OCI-LY1 (cell line): ENCODE results near the gene ASMTL.

Experiments
- EZH2 ChIP-seq: fragments of 200-600 bp; sonication (generic), shearing (Covaris generic); IDR thresholded peaks from 2 replicates; pipeline ENCODE4 v1.8.0; 2017; ENCODE audit warnings: borderline replicate concordance, mixed run types, mild to moderate bottlenecking, antibody characterized with exemption, low read length, moderate library complexity, mixed read lengths
- TF ChIP-seq, protein P1 (sequence below): fragments of 200-600 bp; sonication (generic), shearing (Covaris generic); IDR thresholded peaks from 2 replicates; pipeline ENCODE4 v1.5.1; 2017; ENCODE audit warnings: mild to moderate bottlenecking, antibody characterized with exemption, low read length, moderate library complexity, mixed read lengths

DNA sequence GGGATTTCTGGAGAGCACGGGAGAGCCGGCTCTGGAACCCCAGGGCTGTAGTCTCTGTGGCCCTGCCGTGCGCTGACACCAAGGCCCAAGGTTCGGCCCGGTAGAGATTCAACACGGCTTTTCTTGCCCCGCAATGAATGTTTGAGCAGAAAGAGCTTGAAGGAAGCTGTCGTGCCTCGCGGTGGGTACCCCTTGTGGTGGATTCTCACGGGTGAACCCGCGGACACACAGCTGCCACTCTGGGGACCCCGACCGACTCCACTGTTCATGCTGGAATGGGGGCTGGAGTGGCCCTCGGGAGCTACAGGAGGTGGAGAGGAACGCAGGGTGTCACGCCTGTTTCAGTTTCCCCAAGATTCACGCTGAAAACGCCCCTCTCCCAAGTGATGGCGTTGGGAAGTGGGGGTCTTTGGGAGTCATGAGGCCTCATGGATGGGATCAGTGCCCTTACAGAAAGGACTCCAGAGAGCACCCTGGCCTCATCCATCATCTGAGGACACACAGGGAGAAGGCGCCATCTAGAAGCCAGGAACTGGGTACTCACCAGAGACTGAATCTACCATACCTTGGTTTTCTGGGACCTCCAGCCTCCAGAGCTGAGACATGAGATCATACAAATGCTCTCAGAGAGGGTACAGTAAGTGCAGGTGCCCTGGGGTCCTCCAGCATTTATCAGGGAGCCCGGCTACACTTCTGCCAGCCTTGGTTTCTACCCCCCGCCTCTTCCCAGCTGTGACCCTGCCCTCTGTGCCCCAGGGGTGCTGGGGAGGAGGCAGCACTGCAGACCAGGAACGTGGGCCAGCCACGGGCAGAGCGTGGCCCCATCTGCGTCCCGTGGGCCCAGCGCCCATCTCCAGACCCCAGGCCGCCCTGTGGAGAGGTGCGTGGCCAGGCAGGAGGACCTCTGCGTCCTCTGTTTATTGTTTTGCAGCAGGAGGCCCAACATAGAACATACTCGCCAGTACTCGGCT lies 67.2 kb downstream of the ASMTL start:
- TF ChIP-seq, protein P1, sequence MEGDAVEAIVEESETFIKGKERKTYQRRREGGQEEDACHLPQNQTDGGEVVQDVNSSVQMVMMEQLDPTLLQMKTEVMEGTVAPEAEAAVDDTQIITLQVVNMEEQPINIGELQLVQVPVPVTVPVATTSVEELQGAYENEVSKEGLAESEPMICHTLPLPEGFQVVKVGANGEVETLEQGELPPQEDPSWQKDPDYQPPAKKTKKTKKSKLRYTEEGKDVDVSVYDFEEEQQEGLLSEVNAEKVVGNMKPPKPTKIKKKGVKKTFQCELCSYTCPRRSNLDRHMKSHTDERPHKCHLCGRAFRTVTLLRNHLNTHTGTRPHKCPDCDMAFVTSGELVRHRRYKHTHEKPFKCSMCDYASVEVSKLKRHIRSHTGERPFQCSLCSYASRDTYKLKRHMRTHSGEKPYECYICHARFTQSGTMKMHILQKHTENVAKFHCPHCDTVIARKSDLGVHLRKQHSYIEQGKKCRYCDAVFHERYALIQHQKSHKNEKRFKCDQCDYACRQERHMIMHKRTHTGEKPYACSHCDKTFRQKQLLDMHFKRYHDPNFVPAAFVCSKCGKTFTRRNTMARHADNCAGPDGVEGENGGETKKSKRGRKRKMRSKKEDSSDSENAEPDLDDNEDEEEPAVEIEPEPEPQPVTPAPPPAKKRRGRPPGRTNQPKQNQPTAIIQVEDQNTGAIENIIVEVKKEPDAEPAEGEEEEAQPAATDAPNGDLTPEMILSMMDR, result no peak
- no peak for TF ChIP-seq EZH2
